Activated T-helper 1 cell treated with anti-CD3 and anti-CD28 coated beads, Interleukin-2, amount 50 U/mL, for 16 hours (primary cell): ENCODE measurements around the gene TRPC4AP.

Experiments
- DNase-seq, 2 donors: peaks; one replicate each; pipeline ENCODE4 v3.0.0-alpha.2; 2020; ENCODE audit warnings: low read depth in 1 of 2, low spot score in 1 of 2

Gene TRPC4AP

DNA sequence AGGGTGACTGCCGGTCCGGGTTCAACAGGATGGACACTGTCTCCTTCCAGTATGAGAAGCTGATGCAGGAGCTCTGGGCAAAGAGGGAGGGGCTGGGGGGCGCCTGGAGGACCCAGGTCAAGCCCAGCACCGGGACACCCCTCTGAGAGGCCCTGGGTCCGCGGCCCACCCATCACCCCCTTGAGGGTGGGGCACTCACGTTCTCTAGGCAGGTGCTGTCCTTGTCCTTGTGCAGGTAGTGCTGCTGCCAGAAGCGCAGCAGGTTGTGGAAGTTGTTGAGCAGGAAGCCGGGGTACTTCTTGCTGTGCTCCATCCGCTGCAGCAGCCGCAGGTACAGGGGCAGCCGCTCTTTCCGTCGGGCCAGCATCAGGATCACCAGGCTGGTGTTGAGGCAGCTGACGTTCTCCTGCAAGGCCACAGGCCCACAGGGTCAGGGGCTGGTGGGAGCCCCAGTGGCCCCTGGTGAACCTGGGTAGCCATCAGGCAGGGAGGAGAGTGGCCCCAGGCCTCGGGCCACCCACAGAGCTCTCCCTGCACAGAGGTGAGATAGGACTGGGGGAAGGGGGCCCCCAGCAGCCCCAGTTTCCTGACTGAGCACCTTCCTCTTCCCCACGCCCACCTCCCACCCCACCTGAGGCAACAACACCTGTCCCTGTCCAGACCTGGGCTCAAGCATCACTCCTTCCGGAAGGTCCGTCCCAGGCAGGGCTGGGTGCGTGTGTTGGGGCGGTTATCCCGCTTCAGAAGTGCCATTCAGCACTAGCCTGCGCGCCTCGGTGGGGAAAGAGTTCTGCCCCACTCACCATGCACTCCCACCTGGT, 89.2 kb downstream of the TRPC4AP start:
- no peak for DNase-seq

DNA sequence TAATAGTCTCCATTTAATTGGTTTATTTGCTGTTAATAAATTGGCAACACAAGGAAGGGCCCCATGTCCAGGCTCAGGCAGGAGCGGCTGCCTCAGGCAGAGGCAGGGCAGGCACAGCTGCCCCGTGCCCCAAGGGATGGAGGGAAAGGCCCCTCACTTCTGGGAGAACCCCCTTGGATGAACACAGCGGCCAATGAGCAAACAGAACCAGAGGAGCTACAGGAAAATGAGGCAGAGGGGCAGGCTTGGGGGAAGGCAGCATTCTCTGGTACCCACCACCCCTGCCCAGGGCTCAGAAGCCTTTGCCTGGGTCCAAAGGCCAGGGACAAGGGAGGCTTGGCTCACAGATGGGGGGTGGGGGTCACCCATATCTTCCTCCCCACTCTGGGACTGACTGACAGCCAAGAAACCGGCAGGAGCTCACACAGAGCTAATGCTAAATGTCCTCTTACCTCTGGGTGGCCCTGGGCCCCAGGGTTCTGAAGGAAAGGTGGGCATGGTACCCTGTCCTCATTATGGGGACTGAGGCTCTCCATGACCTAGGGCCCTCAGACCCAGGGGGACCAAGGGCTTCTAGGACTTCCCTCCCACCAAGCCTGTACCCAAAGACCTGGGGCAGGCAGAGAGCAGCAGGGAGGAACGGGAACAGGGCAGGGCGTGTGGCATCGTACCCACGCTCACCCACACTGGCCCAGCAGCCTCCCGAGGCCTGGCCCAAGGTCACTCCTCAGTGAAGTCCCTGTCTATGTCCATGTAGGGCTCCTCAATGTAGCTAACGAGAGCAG, 90.0 kb downstream of the TRPC4AP start:
- no peak for DNase-seq

DNA sequence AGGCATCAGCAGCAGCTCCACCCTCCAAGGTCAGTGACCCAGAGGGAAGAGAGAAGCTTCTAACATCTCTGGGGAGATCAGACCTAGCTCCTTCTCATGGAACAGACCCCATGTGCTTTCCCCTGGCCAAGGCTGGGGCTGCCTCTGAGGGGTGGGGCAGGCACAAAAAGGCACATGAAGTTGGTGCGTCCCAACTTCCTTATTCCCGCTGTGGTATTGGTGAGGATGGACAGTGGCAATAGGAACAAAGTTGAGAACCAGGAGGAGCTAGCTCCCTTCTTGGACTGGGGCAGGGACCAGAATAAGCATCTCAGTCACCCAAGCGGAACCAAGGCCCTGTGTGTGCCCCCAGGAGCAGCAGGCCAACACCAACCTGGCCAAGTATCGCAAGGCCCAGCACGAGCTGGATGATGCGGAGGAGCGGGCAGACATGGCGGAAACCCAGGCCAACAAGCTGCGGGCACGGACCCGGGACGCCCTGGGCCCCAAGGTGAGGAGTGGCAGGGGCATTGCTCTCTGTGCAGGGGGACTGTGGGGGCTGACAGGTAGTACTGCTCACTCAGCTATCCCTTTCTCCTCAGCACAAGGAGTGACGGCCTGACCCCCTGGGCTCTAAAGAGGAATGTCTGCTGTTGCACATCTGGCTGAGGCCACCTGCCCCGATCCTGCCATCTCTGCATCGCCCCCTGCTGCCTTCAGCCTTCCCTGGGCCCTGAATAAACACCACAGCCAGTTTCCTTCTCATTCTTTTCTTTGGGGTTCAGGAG, 90.8 kb downstream of the TRPC4AP start:
- DNase-seq: no peak

DNA sequence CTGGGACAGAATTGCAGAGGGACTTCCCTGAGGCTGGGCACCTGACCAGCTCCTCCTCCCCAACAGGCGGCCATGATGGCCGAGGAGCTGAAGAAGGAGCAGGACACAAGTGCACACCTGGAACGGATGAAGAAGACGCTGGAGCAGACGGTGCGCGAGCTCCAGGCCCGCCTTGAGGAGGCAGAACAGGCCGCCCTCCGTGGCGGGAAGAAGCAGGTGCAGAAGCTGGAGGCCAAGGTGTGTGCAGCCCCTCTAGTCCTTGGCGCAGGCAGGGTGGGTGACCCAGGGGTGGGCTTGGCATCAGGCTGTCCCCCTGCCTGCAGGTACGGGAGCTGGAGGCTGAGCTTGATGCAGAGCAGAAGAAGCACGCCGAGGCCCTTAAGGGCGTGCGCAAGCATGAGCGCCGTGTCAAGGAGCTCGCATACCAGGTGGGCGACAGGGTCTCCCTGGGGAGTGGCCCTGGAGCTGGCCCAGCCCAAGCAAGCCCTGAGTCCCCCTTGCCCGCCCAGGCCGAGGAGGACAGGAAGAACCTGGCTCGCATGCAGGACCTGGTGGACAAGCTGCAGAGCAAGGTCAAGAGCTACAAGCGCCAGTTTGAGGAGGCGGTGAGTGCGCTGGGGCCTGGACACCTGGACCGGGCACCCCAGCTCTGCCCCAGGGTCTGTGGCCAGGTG, 91.5 kb downstream of the TRPC4AP start:
- no peak for DNase-seq

DNA sequence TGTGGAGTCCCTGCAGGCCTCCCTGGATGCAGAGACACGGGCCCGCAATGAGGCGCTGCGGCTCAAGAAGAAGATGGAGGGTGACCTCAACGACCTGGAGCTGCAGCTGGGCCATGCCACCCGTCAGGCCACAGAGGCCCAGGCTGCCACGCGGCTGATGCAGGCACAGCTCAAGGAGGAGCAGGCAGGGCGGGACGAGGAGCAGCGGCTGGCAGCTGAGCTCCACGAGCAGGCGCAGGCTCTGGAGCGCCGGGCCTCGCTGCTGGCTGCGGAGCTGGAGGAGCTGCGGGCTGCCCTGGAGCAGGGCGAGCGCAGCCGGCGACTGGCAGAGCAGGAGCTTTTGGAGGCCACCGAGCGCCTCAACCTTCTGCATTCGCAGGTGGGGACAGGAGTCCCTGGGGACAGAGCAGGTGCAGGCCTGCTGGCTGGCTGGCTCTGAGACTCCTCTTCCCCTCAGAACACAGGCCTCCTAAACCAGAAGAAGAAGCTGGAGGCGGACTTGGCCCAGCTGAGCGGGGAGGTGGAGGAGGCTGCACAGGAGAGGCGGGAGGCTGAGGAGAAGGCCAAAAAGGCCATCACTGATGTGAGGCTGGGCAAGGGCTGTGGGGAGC, 92.2 kb downstream of the TRPC4AP start:
- DNase-seq: no peak

DNA sequence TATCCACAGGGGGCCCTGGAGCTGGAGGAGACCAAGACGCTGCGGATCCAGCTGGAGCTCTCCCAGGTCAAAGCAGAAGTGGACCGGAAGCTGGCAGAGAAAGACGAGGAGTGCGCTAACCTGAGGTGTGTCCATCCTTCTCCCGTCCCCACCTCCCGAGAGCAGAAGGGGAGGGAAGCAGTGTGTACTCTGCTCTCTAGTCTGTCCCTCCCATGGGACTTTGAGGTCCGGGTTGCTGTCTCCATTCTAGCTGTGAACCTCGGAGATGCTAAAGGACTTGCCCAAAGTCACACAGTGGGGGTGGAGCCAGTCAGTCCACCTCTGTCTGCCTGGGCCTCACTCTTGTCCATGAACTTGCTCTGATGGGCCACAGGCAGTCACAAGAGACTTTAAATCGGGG, 92.8 kb downstream of the TRPC4AP start:
- no peak for DNase-seq

DNA sequence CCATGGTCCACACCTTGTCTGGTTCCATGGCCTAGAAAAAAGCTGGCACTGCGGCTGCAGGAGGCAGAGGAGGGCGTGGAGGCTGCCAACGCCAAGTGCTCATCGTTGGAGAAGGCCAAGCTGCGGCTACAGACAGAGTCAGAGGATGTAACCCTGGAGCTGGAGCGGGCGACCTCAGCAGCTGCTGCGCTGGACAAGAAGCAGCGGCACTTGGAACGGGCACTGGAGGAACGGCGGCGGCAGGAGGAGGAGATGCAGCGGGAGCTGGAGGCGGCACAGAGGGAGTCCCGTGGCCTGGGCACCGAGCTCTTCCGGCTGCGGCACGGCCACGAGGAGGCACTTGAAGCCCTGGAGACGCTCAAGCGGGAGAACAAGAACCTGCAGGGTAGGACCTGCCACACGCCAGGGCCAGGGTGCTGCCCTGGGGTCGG, 93.6 kb downstream of the TRPC4AP start:
- no peak for DNase-seq

DNA sequence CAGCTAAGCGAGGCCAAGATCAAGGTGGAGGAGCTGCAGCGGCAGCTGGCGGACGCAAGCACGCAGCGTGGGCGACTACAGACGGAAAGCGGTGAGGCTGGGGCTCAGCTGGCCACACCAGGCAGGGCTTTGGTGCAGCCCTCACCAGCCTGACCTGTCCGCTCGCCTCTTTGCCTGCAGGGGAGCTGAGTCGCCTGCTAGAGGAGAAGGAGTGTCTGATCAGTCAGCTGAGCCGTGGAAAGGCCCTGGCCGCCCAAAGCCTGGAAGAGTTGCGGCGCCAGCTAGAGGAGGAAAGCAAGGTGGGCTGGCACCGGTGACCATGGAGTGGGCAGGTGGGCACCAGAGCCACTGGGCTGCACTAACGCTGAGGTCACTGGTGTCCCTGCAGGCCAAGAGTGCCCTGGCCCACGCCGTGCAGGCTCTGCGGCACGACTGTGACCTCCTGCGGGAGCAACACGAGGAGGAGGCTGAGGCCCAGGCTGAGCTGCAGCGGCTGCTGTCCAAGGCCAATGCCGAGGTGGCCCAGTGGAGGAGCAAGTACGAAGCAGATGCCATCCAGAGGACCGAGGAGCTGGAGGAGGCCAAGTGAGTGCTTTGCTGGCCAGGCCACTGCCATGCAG, 94.2 kb downstream of the TRPC4AP start:
- no peak for DNase-seq

DNA sequence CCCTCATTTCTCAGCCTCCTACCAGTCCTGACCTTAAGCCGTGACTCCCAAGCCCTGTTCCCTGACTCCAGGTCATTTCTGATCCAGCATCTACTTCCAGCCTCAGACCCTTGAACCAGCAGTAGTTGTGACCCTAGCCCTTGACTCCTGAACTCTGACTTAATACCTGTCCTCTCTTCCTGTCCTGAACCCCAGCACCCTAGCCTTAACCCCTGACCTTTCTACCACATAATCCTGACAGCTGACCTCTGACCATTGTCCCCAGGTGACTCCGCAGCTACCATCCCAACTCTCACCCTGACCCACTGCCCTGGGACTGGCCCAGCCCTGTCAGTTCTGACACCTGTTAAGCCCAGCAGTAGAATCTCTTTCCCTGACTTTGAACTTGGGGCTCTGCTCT, 94.8 kb downstream of the TRPC4AP start:
- DNase-seq: no peak

DNA sequence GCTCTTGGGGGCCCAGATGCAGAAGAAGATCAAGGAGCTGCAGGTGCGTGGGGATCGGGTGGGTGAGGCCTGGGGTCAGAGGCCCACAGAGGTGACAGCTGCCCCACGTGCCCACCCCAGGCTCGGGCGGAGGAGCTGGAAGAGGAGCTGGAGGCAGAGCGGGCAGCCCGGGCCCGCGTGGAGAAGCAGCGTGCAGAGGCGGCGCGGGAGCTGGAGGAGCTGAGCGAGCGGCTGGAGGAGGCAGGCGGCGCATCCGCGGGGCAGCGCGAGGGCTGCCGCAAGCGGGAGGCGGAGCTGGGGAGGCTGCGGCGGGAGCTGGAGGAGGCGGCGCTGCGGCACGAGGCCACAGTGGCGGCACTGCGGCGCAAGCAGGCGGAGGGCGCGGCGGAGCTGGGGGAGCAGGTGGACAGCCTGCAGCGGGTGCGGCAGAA, 95.5 kb downstream of the TRPC4AP start:
- no peak for DNase-seq

DNA sequence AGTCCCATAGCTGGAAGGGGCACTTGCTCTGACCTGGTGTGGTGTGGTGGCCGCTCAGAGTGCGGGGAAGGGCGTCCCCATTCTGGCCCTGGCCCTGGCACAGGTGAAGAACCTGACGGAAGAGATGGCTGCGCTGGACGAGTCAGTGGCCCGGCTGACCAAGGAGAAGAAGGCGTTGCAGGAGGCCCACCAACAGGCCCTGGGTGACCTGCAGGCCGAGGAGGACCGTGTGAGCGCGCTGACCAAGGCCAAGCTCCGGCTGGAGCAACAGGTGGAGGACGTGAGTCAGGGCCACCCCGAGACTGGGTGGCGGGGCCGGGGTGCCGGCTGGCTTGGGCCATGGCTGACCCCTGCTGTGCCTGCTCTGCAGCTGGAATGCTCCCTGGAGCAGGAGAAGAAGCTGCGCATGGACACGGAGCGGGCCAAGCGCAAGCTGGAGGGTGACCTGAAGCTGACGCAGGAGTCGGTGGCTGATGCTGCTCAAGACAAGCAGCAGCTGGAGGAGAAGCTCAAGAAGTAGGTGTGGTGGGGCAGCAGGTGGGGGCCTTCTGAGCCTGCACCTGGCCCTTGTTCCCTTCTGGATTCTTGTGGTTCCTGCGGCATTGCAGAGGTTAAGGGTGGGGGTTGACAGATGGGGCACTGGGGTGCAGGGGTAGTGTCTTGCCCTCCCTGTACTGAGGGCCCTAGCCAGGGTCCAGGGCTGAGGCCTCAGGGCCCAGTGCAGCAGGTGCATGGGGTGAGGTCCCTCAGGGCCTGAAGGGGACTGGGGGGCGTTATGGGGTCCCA, 96.2 kb downstream of the TRPC4AP start:
- no peak for DNase-seq

DNA sequence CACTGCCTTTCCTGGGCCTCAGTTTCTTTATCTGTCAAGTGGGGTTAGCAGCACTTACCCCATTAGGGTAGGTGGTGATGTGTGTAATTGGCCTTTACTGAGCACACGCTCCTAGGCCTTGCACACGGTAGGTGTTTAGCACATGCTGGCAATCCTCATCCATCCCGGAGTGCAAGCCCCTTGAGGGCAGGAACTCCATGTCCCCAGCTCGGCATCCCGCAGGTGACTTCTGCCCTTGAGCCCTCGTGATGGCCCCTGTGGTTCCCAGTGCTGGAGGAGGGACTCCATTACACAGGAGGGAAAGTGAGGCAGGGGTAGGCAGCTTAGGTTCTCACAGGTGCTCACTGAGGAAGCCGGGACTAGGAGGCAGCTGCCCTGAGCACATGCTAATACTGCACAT, 96.9 kb downstream of the TRPC4AP start:
- DNase-seq: no peak

DNA sequence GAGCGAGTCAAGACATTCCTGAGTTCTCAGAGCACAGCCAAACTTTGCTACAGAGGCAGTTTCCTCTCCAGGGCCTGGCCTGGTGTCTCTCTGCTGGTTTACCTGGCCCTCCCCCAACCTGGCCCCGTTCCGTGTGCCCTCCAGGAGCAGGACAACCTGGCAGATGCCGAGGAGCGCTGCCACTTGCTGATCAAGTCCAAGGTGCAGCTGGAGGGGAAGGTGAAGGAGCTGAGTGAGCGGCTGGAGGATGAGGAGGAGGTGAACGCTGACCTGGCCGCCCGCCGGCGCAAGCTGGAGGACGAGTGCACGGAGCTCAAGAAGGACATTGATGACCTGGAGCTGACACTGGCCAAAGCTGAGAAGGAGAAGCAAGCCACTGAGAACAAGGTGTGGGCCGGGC, 97.4 kb downstream of the TRPC4AP start:
- DNase-seq: no peak

DNA sequence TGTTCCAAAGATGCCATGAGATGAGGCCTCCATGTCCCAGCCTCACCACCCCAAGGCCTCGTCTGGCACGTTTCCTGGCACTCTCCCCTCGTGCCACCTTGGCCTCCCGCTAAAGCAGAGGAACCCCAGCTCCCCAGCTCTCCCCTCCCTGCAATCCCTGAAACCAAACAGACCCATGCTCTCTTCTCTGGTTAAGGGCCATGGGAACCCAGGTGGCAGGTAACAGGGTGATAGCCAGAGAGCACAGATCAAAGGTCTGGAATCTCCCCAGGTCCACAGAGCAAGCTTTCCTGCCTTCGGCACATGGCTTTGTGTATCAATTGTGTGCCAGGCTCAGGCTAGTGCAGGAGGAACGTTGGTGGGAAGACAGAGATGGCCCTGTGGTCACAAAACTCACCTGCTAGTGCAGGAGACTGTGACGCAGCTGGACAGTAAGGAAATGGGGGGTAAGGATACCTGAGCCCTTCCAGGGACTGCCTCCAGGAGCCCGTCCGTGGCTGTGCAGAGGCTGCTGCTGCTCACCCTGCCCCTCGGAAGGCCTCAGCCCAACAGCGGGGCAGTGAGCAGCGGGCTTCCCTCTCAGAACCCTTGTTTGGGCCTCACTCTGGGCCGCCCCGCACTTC, 98.0 kb downstream of the TRPC4AP start:
- DNase-seq: no peak

DNA sequence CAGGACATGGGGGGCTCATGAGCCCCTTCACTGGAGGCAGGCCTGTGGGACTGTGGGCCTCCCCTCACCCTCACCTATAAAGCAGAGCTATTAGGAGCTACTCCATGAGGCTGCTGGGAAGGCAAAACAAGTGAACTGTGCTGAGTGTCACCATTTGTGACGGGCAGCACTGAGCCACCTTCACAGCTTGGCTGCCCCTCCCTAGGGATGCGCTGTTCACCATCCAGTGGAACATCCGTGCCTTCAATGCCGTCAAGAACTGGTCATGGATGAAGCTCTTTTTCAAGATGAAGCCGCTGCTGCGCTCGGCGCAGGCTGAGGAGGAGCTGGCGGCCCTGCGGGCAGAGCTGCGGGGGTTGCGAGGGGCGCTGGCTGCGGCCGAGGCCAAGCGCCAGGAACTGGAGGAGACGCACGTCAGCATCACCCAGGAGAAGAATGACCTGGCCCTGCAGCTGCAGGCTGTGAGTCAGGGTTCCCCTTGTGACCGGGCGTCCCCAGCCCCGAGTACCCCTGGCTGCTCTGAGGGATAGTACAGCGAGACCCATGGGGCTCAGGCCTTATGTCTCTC, 98.6 kb downstream of the TRPC4AP start:
- DNase-seq: no peak

DNA sequence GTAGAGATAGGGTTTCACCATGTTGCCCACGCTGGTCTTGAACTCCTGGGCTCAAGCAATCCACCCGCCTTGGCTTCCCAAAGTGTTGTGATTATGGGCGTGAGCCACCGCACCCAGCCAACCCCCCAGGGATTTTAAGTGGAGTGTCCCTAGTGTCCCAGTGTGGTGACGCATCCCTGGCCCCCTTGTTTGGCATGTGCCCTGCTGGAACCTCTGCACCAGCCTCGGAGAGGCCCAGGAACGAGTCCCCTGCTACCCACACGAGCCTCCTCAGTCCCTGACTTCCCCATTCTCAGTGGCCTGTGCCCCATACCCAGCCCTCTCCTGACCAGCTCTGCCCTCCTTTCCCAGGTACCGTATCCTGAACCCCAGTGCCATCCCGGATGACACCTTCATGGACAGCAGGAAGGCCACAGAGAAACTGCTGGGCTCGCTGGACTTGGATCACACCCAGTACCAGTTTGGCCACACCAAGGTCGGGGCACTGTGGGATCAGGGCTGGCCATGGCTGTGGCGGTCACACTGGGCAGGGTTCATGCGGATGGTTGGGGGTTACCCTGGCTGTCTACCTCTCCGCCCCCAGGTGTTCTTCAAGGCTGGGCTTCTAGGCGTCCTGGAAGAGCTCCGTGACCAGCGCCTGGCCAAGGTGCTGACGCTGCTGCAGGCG, 99.7 kb downstream of the TRPC4AP start:
- DNase-seq: no peak

DNA sequence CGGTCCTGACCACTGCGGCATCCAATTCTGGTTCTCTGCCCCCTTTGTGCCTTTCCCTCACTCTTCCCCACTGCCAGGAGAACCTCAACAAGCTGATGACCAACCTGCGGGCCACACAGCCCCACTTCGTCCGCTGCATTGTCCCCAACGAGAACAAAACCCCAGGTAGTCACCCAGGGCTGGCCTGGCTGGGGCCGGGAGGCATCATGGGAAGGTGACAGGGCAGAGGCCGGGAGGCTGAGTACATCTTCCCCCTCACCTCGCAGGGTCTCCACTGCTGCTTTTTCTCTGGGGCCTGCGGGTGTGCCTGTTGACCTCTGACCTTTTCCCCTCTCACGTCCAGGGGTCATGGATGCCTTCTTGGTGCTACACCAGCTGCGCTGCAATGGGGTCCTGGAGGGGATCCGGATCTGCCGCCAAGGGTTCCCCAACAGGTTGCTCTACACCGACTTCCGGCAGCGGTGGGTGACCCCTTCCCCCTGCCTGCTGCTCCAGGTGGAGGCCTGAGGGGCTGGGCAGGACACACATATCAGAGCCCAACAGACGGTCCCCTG, 101.9 kb downstream of the TRPC4AP start:
- no peak for DNase-seq

DNA sequence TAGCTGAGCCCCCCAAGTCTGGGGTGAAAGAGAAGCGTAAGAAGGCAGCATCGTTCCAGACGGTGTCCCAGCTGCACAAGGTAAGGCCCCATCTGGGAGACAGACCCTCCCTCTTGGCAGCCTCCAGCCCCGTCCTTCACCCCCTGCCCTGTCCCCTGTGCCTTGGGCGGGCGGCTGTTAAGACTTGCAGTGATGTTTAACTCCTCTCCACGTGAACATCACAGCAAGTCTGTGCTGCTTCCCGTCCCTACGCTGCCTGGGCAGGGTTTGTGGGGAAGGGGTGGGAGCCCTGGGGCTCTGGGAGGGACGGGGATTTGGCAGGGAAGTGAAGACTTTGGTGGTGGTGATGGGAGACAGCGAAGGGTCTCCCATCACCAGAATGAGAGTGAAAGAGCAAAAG, 102.4 kb downstream of the TRPC4AP start:
- DNase-seq: no peak
